HepG2 (cell line): ENCODE measurements around the gene SLC25A11. TPM values are rescaled to one million over a fixed set of nuclear protein-coding genes. Genes with fewer than 3 reads are reported as not detected.
A peak's percentile ranks its signal among the peaks of the same experiment; 100 is the strongest.

ENCODE experiments used
- CCDC6 ChIP-seq: sonication (generic); formaldehyde crosslinking; IDR thresholded peaks from 2 replicates; pipeline ENCODE4 v1.8.1; 2022; ENCODE audit warnings: mild to moderate bottlenecking, missing genetic modification reagents, moderate library complexity
- CREB1 ChIP-seq, 2 experiments: fragments of 450-650 bp in 1 of 2; IDR thresholded peaks; 2 replicates each; pipeline ENCODE4 v1.6.1; 2016 to 2017; ENCODE audit warnings: control low read depth in 1 of 2, mild to moderate bottlenecking in 1 of 2, missing compliant biosample characterization in 1 of 2, missing genetic modification characterization in 1 of 2
- IRF2 ChIP-seq: IDR thresholded peaks from 2 replicates; pipeline ENCODE4 v1.6.1; 2018; ENCODE audit warnings: missing genetic modification reagents, missing compliant biosample characterization
- KLF13 ChIP-seq: sonication (generic); formaldehyde crosslinking; IDR thresholded peaks from 2 replicates; pipeline ENCODE4 v1.4.0; 2020; ENCODE audit warnings: mild to moderate bottlenecking, missing genetic modification reagents
- MIER3 ChIP-seq: IDR thresholded peaks from 2 replicates; pipeline ENCODE4 v1.6.1; 2016; ENCODE audit warnings: missing compliant biosample characterization, borderline replicate concordance
- NFYB ChIP-seq: sonication (generic); formaldehyde crosslinking; IDR thresholded peaks from 2 replicates; pipeline ENCODE4 v1.4.0; 2020; ENCODE audit warnings: missing genetic modification reagents
- REPIN1 ChIP-seq: sonication (generic); formaldehyde crosslinking; IDR thresholded peaks from 2 replicates; pipeline ENCODE4 v1.8.0; 2022; ENCODE audit warnings: missing genetic modification reagents, low read depth, mild to moderate bottlenecking, borderline replicate concordance
- TEAD3 ChIP-seq: optimal IDR thresholded peaks from 2 replicates; pipeline ENCODE3; 2016; ENCODE audit warnings: borderline replicate concordance
- ZFP36 ChIP-seq: fragments of 150-350 bp; IDR thresholded peaks from 2 replicates; pipeline ENCODE4 v1.6.1; 2018; ENCODE audit warnings: borderline replicate concordance, low read length, low read depth; ENCODE audit not compliant: partially characterized antibody
- ZFP36L1 ChIP-seq: sonication (generic); formaldehyde crosslinking; IDR thresholded peaks from 2 replicates; pipeline ENCODE4 v1.8.0; 2022; ENCODE audit warnings: mild to moderate bottlenecking, missing genetic modification reagents, moderate library complexity
- ZKSCAN5 ChIP-seq: sonication (generic); formaldehyde crosslinking; IDR thresholded peaks from 2 replicates; pipeline ENCODE4 v1.5.1; 2020; ENCODE audit warnings: mild to moderate bottlenecking, missing genetic modification reagents
- ZNF430 ChIP-seq: sonication (generic); formaldehyde crosslinking; IDR thresholded peaks from 2 replicates; pipeline ENCODE4 v1.9.0; 2021; ENCODE audit warnings: mild to moderate bottlenecking, missing genetic modification reagents
- ZNF446 ChIP-seq: sonication (generic); formaldehyde crosslinking; IDR thresholded peaks from 2 replicates; pipeline ENCODE4 v1.5.0; 2020; ENCODE audit warnings: mild to moderate bottlenecking, missing genetic modification reagents
- ZNF530 ChIP-seq: sonication (generic); formaldehyde crosslinking; IDR thresholded peaks from 2 replicates; pipeline ENCODE4 v1.5.0; 2020; ENCODE audit warnings: low read depth, mild to moderate bottlenecking, missing genetic modification reagents
- ZNF562 ChIP-seq: sonication (generic); formaldehyde crosslinking; IDR thresholded peaks from 2 replicates; pipeline ENCODE4 v1.8.0; 2022; ENCODE audit warnings: missing genetic modification reagents, borderline replicate concordance
- ZNF652 ChIP-seq: IDR thresholded peaks from 2 replicates; pipeline ENCODE4 v1.6.1; 2016; ENCODE audit warnings: low read depth, borderline replicate concordance
- ZNF713 ChIP-seq: sonication (generic); formaldehyde crosslinking; IDR thresholded peaks from 2 replicates; pipeline ENCODE4 v1.4.0; 2020; ENCODE audit warnings: mild to moderate bottlenecking, missing genetic modification reagents
- polyA plus RNA-seq, 8 experiments: library from polyadenylated mRNA; depleted of rRNA in 3 of 8; stranded (reverse) in 7 of 8; unstranded in 1 of 8; fragments of >200 nt; fragmentation: Illumina TruSeq in 4 of 8; extraction: Trizol in 4 of 8; gene quantifications; 2 replicates each; pipeline versions ENCODE4 v1.2.1 to v1.2.3, GENCODE V29; 2011 to 2016; ENCODE audit warnings: low read depth in 4 of 8, missing spikeins in 1 of 8, mixed read lengths in 1 of 8; ENCODE audit not compliant: insufficient read depth in 1 of 8
- total RNA-seq, 5 experiments: library from RNA; depleted of rRNA; stranded (reverse); fragments of >200 nt; fragmentation: Illumina TruSeq; extraction: Trizol; gene quantifications; 2 replicates each; pipeline ENCODE4 v1.2.3, GENCODE V29; 2016; ENCODE audit warnings: low read depth in 1 of 5
- TF ChIP-seq, protein P1 (sequence below): sonication (generic); formaldehyde crosslinking; IDR thresholded peaks from 2 replicates; pipeline ENCODE4 v1.8.1; 2023; ENCODE audit warnings: missing genetic modification reagents, mild to moderate bottlenecking, borderline replicate concordance
- TF ChIP-seq, protein P2 (sequence below): sonication (generic); formaldehyde crosslinking; IDR thresholded peaks from 2 replicates; pipeline ENCODE4 v1.5.1; 2020; ENCODE audit warnings: missing genetic modification reagents, mild to moderate bottlenecking, borderline replicate concordance
- TF ChIP-seq, protein P3 (sequence below): IDR thresholded peaks from 2 replicates; pipeline ENCODE4 v1.6.1; 2018; ENCODE audit warnings: missing genetic modification reagents
- TF ChIP-seq, protein P4 (sequence below): sonication (generic); formaldehyde crosslinking; IDR thresholded peaks from 2 replicates; pipeline ENCODE4 v1.8.1; 2023; ENCODE audit warnings: mild to moderate bottlenecking, missing genetic modification reagents

SLC25A11 gene
- total and polyA plus RNA-seq, 2 of the 13 experiments (the other 11 are each of a cell fraction or from before 2014, with no cell fraction given): 35.4 to 47.2 TPM

DNA sequence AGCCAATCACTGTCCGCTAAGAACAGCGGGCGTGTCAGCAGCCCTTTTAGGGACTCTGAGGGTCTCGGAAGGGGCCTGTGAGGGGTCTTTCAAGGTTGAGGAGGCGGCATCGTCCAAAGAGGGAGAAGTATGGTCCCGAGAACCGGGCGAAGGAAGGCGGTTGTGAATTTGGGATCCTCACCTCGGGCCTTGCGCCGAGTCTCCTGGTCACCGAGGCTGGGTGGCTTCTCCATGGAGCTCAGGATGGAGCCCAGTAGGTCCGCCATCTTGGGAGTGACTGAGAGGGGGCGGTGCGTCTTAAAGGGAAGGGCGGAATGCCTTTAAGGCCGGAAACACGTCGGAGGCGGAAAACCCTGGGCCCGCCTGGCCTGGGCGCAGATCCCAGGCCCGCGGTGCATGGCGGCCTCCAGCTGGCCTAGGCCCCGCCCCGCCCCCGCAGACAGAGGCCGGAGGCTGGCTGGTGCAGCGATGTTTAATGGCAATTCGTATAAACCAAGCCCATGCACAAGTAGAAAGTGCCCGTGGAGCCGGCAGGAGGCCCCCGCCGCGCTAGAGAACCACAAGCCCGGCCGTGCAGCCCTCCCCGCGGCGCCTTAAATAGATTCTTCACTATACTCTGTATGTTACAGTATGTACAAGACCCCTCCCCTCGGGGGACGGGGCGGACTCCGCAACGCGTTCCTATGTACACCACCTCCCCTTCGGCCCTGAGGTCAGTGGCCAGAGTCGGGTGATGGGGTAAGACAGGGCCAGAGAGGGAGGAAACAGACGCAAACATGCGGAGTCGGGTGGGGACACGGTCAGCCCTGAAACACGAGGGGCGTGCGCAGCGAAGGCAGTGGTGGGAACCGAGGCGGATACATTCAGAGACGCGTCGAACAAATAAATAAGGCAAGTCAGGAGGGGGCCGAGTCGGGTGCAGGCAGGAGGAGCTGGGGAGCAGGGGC lies 28.0 kb upstream of the SLC25A11 start, which contains the start of gene SPAG7 (continued):
- TF ChIP-seq REPIN1 (CRISPR knock-in tag) (peak; percentile 69), MIER3 (CRISPR knock-in tag) (peak; percentile 57; the same call in 1 of the 2 replicates), ZNF562 (no peak), CREB1 (IDR thresholded peaks at IDR 0.05) (no peak), CREB1 (CRISPR knock-in tag; IDR thresholded peaks at IDR 0.05) (peak; percentile 66), IRF2 (CRISPR knock-in tag) (peak; percentile 67; the same call in 1 of the 2 replicates), ZKSCAN5 (CRISPR knock-in tag) (no peak), ZNF430 (CRISPR knock-in tag) (no peak; the same call in none of the 2 replicates), ZFP36L1 (CRISPR knock-in tag) (peak; percentile 70; the same call in 1 of the 2 replicates), CCDC6 (0 out of 2 replicates have a peak, but pooled peaks have one; percentile 36), NFYB (CRISPR knock-in tag) (no peak; the same call in 1 of the 2 replicates), ZNF530 (no peak), KLF13 (no peak; the same call in 1 of the 2 replicates), ZNF446 (CRISPR knock-in tag) (0 out of 2 replicates have a peak, but pooled peaks have one; percentile 11), ZNF652 (CRISPR knock-in tag) (peak; percentile 63), TEAD3 (peak; percentile 19), ZNF713 (CRISPR knock-in tag) (no peak), ZFP36 (no peak)
- TF ChIP-seq, protein P1, sequence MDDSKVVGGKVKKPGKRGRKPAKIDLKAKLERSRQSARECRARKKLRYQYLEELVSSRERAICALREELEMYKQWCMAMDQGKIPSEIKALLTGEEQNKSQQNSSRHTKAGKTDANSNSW (CRISPR knock-in tag): no peak
- TF ChIP-seq, protein P2, sequence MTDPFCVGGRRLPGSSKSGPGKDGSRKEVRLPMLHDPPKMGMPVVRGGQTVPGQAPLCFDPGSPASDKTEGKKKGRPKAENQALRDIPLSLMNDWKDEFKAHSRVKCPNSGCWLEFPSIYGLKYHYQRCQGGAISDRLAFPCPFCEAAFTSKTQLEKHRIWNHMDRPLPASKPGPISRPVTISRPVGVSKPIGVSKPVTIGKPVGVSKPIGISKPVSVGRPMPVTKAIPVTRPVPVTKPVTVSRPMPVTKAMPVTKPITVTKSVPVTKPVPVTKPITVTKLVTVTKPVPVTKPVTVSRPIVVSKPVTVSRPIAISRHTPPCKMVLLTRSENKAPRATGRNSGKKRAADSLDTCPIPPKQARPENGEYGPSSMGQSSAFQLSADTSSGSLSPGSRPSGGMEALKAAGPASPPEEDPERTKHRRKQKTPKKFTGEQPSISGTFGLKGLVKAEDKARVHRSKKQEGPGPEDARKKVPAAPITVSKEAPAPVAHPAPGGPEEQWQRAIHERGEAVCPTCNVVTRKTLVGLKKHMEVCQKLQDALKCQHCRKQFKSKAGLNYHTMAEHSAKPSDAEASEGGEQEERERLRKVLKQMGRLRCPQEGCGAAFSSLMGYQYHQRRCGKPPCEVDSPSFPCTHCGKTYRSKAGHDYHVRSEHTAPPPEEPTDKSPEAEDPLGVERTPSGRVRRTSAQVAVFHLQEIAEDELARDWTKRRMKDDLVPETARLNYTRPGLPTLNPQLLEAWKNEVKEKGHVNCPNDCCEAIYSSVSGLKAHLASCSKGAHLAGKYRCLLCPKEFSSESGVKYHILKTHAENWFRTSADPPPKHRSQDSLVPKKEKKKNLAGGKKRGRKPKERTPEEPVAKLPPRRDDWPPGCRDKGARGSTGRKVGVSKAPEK: no peak
- TF ChIP-seq, protein P3, sequence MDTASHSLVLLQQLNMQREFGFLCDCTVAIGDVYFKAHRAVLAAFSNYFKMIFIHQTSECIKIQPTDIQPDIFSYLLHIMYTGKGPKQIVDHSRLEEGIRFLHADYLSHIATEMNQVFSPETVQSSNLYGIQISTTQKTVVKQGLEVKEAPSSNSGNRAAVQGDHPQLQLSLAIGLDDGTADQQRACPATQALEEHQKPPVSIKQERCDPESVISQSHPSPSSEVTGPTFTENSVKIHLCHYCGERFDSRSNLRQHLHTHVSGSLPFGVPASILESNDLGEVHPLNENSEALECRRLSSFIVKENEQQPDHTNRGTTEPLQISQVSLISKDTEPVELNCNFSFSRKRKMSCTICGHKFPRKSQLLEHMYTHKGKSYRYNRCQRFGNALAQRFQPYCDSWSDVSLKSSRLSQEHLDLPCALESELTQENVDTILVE (CRISPR knock-in tag): no peak; the same call in 1 of the 2 replicates
- TF ChIP-seq, protein P4, sequence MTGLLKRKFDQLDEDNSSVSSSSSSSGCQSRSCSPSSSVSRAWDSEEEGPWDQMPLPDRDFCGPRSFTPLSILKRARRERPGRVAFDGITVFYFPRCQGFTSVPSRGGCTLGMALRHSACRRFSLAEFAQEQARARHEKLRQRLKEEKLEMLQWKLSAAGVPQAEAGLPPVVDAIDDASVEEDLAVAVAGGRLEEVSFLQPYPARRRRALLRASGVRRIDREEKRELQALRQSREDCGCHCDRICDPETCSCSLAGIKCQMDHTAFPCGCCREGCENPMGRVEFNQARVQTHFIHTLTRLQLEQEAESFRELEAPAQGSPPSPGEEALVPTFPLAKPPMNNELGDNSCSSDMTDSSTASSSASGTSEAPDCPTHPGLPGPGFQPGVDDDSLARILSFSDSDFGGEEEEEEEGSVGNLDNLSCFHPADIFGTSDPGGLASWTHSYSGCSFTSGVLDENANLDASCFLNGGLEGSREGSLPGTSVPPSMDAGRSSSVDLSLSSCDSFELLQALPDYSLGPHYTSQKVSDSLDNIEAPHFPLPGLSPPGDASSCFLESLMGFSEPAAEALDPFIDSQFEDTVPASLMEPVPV: peak; percentile 71; the same call in 1 of the 2 replicates
